Endothelial cell of umbilical vein (primary cell): ENCODE results near the gene OCA2. TPM values are rescaled to one million over a fixed set of nuclear protein-coding genes. Genes with fewer than 3 reads are reported as not detected.

Experiments used
- BruUV-seq: library from RNA; stranded (reverse); fragments of 400-500 nt; replicated peaks from 2 replicates; lab custom pipeline; 2021; lab: Mats Ljungman, UMichigan
- CTCF ChIA-PET: fragments of 300-600, 350-600 bp; sonication (Branson Sonifier 250); formaldehyde crosslinking; loops from one replicate; lab custom pipeline; 2021; ENCODE audit warnings: antibody characterized with exemption, inconsistent platforms; lab: Charles Lee
- POLR2A ChIA-PET: fragments of 300-600, 350-600 bp; sonication (Branson Sonifier 250); formaldehyde crosslinking; loops from one replicate; lab custom pipeline; 2021; ENCODE audit warnings: antibody characterized with exemption, inconsistent platforms; lab: Charles Lee
- DNase-seq: peaks from one replicate; pipeline ENCODE4 v3.0.0-alpha.2; 2011; ENCODE audit warnings: low read depth, low spot score
- FAIRE-seq: peaks from 2 replicates; lab custom pipeline; 2011; peaks lifted over from hg19 to GRCh38; lab: Jason Lieb, UNC
- H2AFZ ChIP-seq: 2 replicates; pipeline ENCODE4 v1.6.0; 2012; ENCODE audit warnings: low read depth, low read length, control low read depth, inconsistent platforms
- H3K27ac ChIP-seq: 2 replicates; pipeline ENCODE4 v1.5.1; 2011; ENCODE audit warnings: low read depth, mild to moderate bottlenecking, control low read depth, low read length, moderate library complexity; ENCODE audit not compliant: insufficient read depth
- H3K27me3 ChIP-seq, 2 experiments: 2 replicates each; pipeline versions ENCODE4 v1.6.0 to v1.6.1; 2011; ENCODE audit warnings: low read length in 2 of 2, mixed read lengths in 1 of 2; ENCODE audit not compliant: control insufficient read depth in 2 of 2, insufficient read depth in 2 of 2
- H3K36me3 ChIP-seq, 2 experiments: 2 replicates in 1 of 2; 3 replicates in 1 of 2; pipeline ENCODE4 v1.5.1; 2011; ENCODE audit warnings: low read length in 2 of 2, mild to moderate bottlenecking in 1 of 2, moderate library complexity in 1 of 2; ENCODE audit not compliant: control insufficient read depth in 2 of 2, insufficient read depth in 2 of 2; ENCODE audit errors: extremely low read depth in 1 of 2
- H3K4me1 ChIP-seq: 3 replicates; pipeline ENCODE4 v1.5.1; 2011; ENCODE audit warnings: mild to moderate bottlenecking, low read length; ENCODE audit not compliant: control insufficient read depth, insufficient read depth; ENCODE audit errors: extremely low read depth
- H3K4me2 ChIP-seq: 2 replicates; pipeline ENCODE4 v1.6.1; 2011; ENCODE audit warnings: low read length, control low read depth, mixed read lengths; ENCODE audit not compliant: insufficient read depth
- H3K4me3 ChIP-seq, 3 experiments: fragments of 200-600 bp in 1 of 3; sonication (generic), shearing (Covaris generic) in 1 of 3; replicated peaks in 1 of 3; 2 replicates each; pipeline ENCODE4 v1.5.1; 2011 to 2016; ENCODE audit warnings: control low read depth in 3 of 3, low read length in 3 of 3, mild to moderate bottlenecking in 2 of 3, inconsistent platforms in 1 of 3, low read depth in 1 of 3, moderate library complexity in 1 of 3; ENCODE audit not compliant: insufficient read depth in 1 of 3
- H3K79me2 ChIP-seq: 2 replicates; pipeline ENCODE4 v1.6.0; 2012; ENCODE audit warnings: low read length, inconsistent platforms; ENCODE audit not compliant: control insufficient read depth, insufficient read depth
- H3K9ac ChIP-seq: replicated peaks from 2 replicates; pipeline ENCODE3; 2011; ENCODE audit warnings: low read length, control low read depth; ENCODE audit not compliant: insufficient read depth; ENCODE audit errors: extremely low read depth
- H3K9me1 ChIP-seq: replicated peaks from 3 replicates; pipeline ENCODE4 v1.6.0; 2011; ENCODE audit warnings: mild to moderate bottlenecking, low read length; ENCODE audit not compliant: control insufficient read depth, insufficient read depth; ENCODE audit errors: extremely low read depth
- H3K9me3 ChIP-seq: replicated peaks from 2 replicates; pipeline ENCODE4 v1.5.1; 2012; ENCODE audit warnings: low read length, inconsistent platforms; ENCODE audit not compliant: control insufficient read depth, insufficient read depth
- H4K20me1 ChIP-seq: replicated peaks from 2 replicates; pipeline ENCODE3; 2011; ENCODE audit warnings: mild to moderate bottlenecking, low read length; ENCODE audit not compliant: control insufficient read depth, insufficient read depth; ENCODE audit errors: extremely low read depth
- CTCF ChIP-seq, 2 donors: IDR thresholded peaks; 1 replicate in 1 of 2; 2 replicates in 1 of 2; pipeline ENCODE4 v1.5.1; 2011; ENCODE audit warnings: low read length in 2 of 2, mild to moderate bottlenecking in 2 of 2, moderate library complexity in 2 of 2, control low read depth in 1 of 2, inconsistent platforms in 1 of 2, low read depth in 1 of 2; ENCODE audit not compliant: insufficient read depth in 1 of 2; ENCODE audit errors: extremely low read depth in 1 of 2
- EZH2 ChIP-seq: IDR thresholded peaks from 2 replicates; pipeline ENCODE4 v1.6.1; 2012; ENCODE audit warnings: borderline replicate concordance, low read depth, mild to moderate bottlenecking, moderate library complexity, low read length, inconsistent platforms; ENCODE audit not compliant: severe bottlenecking
- FOS ChIP-seq: IDR thresholded peaks from 2 replicates; pipeline ENCODE4 v1.6.1; 2011; ENCODE audit warnings: mild to moderate bottlenecking, low read length, moderate library complexity, borderline replicate concordance; ENCODE audit not compliant: insufficient read depth
- GATA2 ChIP-seq: IDR thresholded peaks from 2 replicates; pipeline ENCODE4 v1.7.0; 2011; ENCODE audit warnings: low read depth, mild to moderate bottlenecking, moderate library complexity, mixed read lengths, low read length; ENCODE audit not compliant: insufficient read length, insufficient read depth
- JUN ChIP-seq: IDR thresholded peaks from 2 replicates; pipeline ENCODE4 v1.6.1; 2011; ENCODE audit warnings: borderline replicate concordance, low read depth; ENCODE audit not compliant: insufficient read length, insufficient read depth
- MYC ChIP-seq: IDR thresholded peaks from one replicate; pipeline ENCODE4 v1.6.1; 2011; ENCODE audit warnings: mild to moderate bottlenecking, low read depth, low read length
- POLR2A ChIP-seq: IDR thresholded peaks from 2 replicates; pipeline ENCODE4 v1.6.1; 2012; ENCODE audit warnings: low read depth, mild to moderate bottlenecking, control low read depth, low read length
- POLR2AphosphoS5 ChIP-seq: IDR thresholded peaks from 2 replicates; pipeline ENCODE4 v1.6.1; 2012; ENCODE audit warnings: low read depth, mild to moderate bottlenecking, control low read depth, low read length, moderate library complexity; ENCODE audit not compliant: insufficient read depth
- dilution Hi-C: fragments of 300-500 bp; cut with MboI; formaldehyde crosslinking; loops from one replicate; pipeline ENCODE4 v1.15.0; 2019; ENCODE audit warnings: low sequenced_read_pairs; ENCODE audit not compliant: extremely low pct_ligation_motif_present
- intact Hi-C: fragments of 100-400 bp; cut with micrococcal nuclease; formaldehyde crosslinking; loops from one replicate; pipeline ENCODE4 v1.10.0; 2022
- polyA plus RNA-seq, 4 experiments: library from polyadenylated mRNA; depleted of rRNA in 3 of 4; stranded (reverse) in 3 of 4; unstranded in 1 of 4; fragments of >200 nt; gene quantifications; 2 replicates each; pipeline versions ENCODE4 v1.2.1 to v1.2.3, GENCODE V29; 2011 to 2012; ENCODE audit warnings: missing spikeins in 1 of 4
- total RNA-seq: library from RNA; stranded (reverse); gene quantifications from 2 replicates; pipeline ENCODE4 v1.2.3, GENCODE V29; 2021
- TF ChIP-seq, protein P1 (sequence below): IDR thresholded peaks from 2 replicates; pipeline ENCODE4 v1.6.1; 2011; ENCODE audit not compliant: insufficient read depth, insufficient read length

Gene OCA2
- total and polyA plus RNA-seq, 2 donors (not counting 3 experiments of a cell fraction or from before 2014, with no cell fraction given) = not detected

DNA sequence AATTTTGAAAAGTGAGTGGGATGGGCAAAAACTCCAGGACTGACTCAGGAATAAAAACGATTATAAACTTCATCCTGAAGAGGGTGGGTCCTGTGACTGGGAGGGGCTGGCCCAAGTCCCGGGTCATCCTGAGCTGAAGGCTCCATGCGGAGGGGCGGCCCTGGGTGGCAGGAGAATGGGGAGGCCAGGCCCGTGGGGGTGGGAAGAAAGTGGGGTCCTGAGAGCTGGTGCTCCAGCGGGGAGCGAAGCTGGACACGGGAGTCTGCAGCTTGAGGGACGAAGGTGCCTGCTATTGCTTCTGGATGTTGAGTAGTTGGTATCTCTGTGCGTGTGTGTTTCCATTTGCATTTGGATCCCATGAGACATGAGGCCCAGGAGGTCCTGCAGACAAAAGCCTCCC lies 4.7 kb upstream of the OCA2 start:
- Histone ChIP-seq H3K79me2 (no peaks in the 10 kb centered on the region), H3K9me3 (no peaks in the 10 kb centered on the region), H4K20me1 (no peaks in the 10 kb centered on the region), H3K4me1 (peaks cover 10% of the 10 kb centered on the region), H2AFZ (no peak overlapping the region), H3K9me1 (no peaks in the 10 kb centered on the region), H3K4me3 (no peak overlapping the region), H3K27ac (no peak overlapping the region), H3K27me3 (peaks cover 14 to 21% of the 10 kb centered on the region in 2 experiments), H3K9ac (no peak overlapping the region), H3K36me3 (no peaks in the 10 kb centered on the region), H3K4me2 (no peak overlapping the region)
- intact Hi-C loops = no loop called here
- dilution Hi-C loops = no loop called here
- FAIRE-seq (no peak), DNase-seq (no peak)
- CTCF ChIA-PET = interaction anchor here (1.5 kb wide), 1 partner anchor 23 kb away, joined by 7 read pairs; no protein-coding TSS in a partner anchor
- BruUV-seq = no TSS peak
- POLR2A ChIA-PET = no interaction called here
- TF ChIP-seq POLR2AphosphoS5 (no peak), GATA2 (no peak), EZH2 (no peak), FOS (no peak), POLR2A (no peak), CTCF (IDR thresholded peaks at IDR 0.05; ENCODE audit: extremely low read depth in 1 of 2, insufficient read depth in 1 of 2, low read depth in 1 of 2, low read length in 2 of 2) (no peak), JUN (no peak), MYC (no peak)
- TF ChIP-seq, protein P1, sequence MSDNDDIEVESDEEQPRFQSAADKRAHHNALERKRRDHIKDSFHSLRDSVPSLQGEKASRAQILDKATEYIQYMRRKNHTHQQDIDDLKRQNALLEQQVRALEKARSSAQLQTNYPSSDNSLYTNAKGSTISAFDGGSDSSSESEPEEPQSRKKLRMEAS = no peak
